ENCODE results near the gene COPE.

The COPE gene

DNA sequence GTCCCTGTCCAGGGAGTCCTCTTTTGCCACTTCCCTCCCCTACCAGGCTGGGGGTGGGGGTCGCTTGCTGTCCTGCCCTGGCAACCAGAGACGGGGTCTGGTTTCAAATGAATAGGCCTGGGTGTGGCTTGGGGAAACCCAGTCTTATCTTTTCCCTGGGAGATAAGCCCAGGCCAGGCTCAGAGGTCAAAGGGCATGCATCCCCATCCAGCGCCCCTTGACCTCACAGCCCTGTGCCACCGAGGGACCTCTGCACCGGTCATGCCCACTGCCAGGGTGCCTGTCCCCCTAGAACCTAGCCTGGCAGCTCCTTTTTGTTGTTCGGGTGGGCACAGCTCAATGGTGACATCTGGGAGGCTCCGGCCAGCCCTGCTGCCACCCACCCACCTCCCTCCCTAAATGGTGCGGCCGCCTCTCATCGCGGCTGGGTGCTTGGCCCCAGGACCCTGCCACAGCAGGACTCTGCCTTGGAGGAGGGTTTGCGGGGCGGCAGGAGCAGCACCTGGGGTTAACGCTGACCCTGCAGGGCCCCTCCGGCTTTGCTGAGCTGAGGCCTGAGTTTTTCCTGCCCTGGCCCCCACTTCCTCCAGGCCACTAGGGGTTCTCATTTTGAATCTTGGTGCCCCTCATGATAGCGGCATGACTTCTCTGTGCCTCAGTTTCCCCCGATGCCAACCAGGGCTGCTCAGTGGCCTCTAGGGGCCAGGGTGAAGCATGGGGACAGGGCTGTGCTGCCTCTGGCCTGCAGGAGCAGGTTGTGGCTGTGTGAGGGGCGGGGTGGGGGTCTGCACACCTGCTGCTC lies 20.4 kb downstream of the COPE start:
- DNase-seq (ENCODE audit: extremely low spot score), result no peak
- ChIA-PET POLR2A (interaction anchor here (1.5 kb wide), 1 partner anchor 20 kb away, joined by 3 read pairs; the partner anchor contains the start of genes COPE and DDX49), CTCF (interaction anchor here (1.7 kb wide), 1 partner anchor 449 kb away, joined by 4 read pairs; no protein-coding TSS in a partner anchor)
- TF ChIP-seq, protein P1, sequence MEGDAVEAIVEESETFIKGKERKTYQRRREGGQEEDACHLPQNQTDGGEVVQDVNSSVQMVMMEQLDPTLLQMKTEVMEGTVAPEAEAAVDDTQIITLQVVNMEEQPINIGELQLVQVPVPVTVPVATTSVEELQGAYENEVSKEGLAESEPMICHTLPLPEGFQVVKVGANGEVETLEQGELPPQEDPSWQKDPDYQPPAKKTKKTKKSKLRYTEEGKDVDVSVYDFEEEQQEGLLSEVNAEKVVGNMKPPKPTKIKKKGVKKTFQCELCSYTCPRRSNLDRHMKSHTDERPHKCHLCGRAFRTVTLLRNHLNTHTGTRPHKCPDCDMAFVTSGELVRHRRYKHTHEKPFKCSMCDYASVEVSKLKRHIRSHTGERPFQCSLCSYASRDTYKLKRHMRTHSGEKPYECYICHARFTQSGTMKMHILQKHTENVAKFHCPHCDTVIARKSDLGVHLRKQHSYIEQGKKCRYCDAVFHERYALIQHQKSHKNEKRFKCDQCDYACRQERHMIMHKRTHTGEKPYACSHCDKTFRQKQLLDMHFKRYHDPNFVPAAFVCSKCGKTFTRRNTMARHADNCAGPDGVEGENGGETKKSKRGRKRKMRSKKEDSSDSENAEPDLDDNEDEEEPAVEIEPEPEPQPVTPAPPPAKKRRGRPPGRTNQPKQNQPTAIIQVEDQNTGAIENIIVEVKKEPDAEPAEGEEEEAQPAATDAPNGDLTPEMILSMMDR (IDR thresholded peaks at IDR 0.05; ENCODE audit: control extremely low read depth, extremely low read depth, low read depth, missing control alignments), result no peak

DNA sequence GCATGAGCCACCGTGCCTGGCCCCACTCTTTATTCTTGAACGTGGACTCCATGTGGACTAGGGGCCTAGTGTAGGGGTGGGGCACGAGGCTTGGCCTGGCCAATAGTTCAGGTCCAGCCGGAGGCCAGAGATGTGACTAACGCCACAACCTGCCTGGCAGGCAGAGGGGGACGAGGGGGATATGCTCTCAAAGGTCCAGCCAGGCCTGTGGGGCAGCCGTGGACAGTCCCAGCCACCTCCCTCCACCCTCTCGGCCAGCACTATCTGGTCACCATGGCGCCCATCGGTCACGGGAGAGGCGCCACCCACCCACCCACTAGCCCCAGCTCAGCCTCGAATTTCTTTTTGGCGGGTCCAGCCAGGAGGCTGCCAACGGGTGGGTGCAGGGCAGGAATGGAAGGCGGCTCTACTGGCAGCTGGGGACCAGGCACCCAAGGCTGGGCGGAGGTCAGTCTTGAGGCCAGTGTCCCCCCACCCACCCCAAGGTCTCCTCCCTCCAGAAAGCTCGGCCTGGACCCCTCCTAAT lies 21.0 kb downstream of the COPE start:
- ChIA-PET POLR2A (interaction anchor here (0.6 to 1.5 kb wide), 2 partner anchors 21 to 107 kb away, joined by 3 to 4 read pairs; partner anchors contain the start of genes COPE and DDX49), CTCF (no interaction called here)
- TF ChIP-seq, protein P1 (IDR thresholded peaks at IDR 0.05; ENCODE audit: control extremely low read depth, extremely low read depth, low read depth, missing control alignments), result no peak
- no peak for DNase-seq (ENCODE audit: extremely low spot score)

DNA sequence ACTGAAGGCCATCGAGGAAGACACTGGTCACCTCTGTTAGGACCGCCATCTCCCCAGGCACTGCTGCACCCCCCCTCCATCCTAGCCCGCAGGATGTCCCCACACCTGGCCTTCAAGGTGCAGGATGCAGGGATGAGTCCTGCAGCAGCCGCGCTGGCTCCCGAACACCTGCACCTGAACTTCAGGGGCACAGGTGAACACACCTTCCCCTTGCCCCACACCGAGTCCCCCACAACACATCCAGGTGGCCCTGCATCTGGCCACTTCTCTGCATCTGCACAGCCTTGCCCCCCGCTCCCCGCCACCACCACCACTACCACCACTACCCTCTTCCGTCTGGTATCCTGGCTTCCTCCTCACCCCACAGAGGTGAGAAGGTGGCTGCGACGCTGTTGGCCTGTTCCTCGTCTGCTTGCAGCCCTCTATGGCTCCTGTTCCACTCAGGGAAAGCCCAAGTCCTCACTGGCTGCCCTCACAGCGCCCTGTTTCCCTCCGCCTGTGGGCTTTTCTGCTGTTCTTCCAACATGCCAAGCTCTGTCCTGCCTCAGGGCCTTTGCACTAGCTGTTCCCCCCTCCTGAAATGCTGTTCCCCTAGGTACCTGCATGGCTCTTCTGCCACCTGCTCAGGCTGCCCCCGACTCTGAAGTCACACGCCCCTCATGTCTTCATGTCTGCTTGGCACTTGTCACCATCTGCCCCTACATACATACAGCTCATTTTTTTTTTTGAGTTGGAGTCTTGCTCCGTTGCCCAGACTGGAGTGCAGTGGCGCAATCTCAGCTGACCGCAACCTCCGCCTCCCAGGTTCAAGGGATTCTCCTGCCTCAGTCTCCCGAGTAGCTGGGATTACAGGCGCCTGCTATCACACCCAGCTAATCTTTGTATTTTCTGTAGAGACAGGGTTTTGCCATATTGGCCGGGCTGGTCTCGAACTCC lies 21.8 kb downstream of the COPE start:
- POLR2A ChIA-PET, result interaction anchor here (0.6 to 1.5 kb wide), 2 partner anchors 22 to 106 kb away, joined by 3 to 4 read pairs; partner anchors contain the start of genes COPE and DDX49
- TF ChIP-seq, protein P1 (IDR thresholded peaks at IDR 0.05; ENCODE audit: control extremely low read depth, extremely low read depth, low read depth, missing control alignments), result no peak

DNA sequence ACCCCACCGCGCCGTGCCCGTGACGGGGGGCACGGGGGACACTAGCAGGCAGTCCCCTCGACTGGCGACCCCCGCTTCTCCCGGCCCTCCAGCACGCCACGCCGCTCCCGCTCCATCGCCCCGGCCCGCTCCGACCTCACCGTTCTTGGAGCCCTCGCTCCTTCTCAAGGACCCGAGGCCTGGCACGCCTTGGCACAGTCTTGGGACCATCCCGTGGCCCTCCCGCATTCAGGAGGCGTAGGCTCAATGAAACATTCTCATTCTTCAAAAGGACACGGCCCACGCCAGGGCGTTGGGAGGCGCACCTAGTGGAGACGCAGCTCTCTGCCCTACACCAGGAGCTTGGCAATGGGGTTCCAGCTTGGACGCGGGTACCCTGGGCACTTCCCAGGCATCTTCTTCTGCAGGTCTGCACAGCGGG lies 22.8 kb downstream of the COPE start:
- DNase-seq (ENCODE audit: extremely low spot score), result no peak
- TF ChIP-seq, protein P1 (IDR thresholded peaks at IDR 0.05; ENCODE audit: control extremely low read depth, extremely low read depth, low read depth, missing control alignments), result no peak
- ChIA-PET POLR2A (no interaction called here), CTCF (no interaction called here)

More for the DNA sequence above, 21.8 kb downstream of the COPE start:
- CTCF ChIA-PET, result interaction anchor here (0.6 kb wide), 1 partner anchor 78 kb away, joined by 3 read pairs; no protein-coding TSS in a partner anchor
- no peak for DNase-seq (ENCODE audit: extremely low spot score)

DNA sequence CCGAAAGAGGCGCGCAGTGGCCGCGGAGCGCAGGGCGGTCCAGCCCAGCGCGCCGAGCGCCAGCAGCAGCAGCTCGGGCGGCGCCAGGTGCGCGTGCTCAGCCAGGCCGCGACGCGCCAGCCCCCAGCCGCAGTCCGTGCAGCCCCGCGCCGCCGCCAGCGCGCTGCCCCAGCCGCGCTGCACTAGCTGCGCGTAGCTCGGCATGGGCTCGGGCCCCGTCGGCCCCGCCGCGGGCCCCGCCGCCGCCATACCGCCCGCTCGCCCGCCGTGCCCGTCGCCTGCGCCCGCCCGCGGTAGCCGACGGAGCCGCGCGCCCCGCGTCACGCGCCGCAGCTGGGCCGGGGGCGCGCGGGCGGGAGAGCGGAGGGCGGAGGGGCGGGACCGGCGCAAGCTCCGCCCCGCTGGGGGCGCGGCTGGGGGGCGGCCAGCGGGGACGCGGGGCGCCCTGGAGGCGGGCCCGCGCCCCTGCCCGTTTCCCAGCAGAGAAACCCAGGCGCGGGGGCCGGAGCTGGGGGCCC lies 23.3 kb downstream of the COPE start, which contains the start of gene CERS1:
Gene CERS1, minus strand, starts transcription at position 335 of the 518 bp plus-strand sequence. Its CDS starts 86 bp downstream, at position 249.
- TF ChIP-seq, protein P1 (IDR thresholded peaks at IDR 0.05; ENCODE audit: control extremely low read depth, extremely low read depth, low read depth, missing control alignments), result no peak
- no peak for DNase-seq (ENCODE audit: extremely low spot score)
- ChIA-PET POLR2A (no interaction called here), CTCF (no interaction called here)

Measured in GM10248 (cell line).